ENCODE measurements around the gene PIM3.

The PIM3 gene

GRCh38 chr22:49928555-49929210, 31.9 kb upstream of the PIM3 start:
- no peak for DNase-seq

- peak; percentile 80 for DNase-seq
Measured at GRCh38 chr22:49929211-49929979, 31.2 kb upstream of the PIM3 start.

GRCh38 chr22:49929994-49930575, 30.5 kb upstream of the PIM3 start:
- no peak for DNase-seq

GRCh38 chr22:49930596-49931412, 29.8 kb upstream of the PIM3 start:
- DNase-seq = peak; percentile 54

DNA sequence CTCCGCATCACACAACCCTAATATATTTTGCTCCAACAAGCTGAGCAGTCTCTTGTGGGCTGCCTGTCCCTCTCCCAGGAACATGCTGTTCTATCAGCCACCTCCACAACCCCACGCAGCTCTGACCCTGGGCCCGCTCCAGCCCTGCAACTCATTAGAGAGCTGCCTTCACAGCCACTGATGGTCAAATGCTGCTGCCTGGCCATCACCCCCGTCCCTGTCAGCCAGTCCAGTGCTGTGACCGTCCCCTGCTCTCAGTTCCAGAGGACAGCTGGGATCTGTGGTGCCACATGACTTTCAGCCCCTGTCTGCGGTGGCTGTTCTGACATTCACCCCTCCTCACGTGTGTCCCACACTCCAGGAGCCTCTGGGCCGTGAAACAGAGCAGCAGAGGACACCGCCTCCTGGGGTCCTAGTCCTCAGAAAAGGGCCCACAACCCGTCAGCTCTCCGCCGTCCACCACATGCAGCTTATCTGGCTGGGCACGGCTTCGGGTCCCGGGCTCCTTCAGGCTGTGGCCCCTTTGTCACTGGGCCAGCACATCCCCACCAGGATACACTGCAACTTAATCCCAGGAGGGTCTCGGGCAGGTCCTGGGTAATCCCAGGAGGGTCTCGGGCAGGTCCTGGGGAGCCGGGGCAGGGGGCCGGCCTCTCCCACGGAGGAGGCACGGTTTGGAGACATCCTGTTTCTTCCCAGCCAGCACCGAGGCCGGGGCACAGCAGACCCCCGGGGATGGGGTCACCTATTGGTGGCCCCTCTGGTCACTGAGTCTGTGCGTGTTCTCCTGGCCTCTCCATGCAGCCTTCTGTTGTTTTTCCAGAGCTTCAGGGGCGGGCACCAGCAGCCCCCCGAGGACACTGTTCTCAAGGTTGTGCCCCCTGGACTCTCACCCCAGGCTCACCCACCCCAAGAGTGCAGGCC, 27.1 kb upstream of the PIM3 start:
- no peak for DNase-seq

GRCh38 chr22:49934160-49934890, 26.2 kb upstream of the PIM3 start:
- peak; percentile 32 for DNase-seq

- DNase-seq = peak; percentile 88
Measured at GRCh38 chr22:49934891-49935557, 25.5 kb upstream of the PIM3 start.

GRCh38 chr22:49935561-49935960, 25.0 kb upstream of the PIM3 start:
- no peak for DNase-seq

- peak; percentile 97 for DNase-seq
Measured at GRCh38 chr22:49936018-49936972, 24.3 kb upstream of the PIM3 start.

DNA sequence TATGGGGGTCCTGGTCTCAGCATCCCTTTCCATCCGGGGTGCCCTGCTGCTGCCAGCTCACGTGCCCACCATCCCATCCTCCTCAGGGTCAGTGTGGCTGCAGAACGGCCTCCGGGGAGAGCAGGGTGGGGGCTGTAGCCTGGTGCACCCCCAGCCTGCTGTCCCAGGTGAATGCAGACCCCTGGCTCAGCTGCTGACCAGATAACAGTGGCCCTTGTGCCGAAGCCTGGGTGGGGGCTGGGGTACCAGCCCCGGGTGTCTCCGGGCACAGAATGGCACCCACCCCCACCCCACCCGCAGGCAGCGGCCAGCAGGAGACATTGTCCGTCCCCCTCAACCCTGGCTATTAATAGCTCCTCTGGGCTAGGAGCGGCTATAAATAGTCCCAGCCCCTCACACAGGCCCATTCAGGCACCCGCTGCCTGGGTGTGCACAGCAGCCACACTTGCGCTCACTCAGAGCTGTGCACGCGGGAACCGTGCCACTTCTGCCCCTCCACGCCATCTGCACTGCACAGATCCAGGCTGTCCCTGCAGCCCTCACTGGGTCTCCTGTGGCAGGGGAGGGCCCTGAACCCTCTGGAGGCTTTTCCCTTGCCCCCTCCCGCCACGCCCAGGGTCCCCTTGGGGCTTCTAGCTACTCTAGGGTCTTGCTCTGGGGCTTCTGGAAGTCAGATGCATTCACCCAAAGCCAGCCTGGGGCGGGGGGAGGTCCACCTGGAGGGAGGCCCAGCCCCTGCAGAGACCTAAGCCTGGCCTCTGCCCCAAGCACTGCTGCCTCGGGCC, 23.4 kb upstream of the PIM3 start:
- DNase-seq = no peak

GRCh38 chr22:49937758-49938564, 22.6 kb upstream of the PIM3 start:
- no peak for DNase-seq

DNA sequence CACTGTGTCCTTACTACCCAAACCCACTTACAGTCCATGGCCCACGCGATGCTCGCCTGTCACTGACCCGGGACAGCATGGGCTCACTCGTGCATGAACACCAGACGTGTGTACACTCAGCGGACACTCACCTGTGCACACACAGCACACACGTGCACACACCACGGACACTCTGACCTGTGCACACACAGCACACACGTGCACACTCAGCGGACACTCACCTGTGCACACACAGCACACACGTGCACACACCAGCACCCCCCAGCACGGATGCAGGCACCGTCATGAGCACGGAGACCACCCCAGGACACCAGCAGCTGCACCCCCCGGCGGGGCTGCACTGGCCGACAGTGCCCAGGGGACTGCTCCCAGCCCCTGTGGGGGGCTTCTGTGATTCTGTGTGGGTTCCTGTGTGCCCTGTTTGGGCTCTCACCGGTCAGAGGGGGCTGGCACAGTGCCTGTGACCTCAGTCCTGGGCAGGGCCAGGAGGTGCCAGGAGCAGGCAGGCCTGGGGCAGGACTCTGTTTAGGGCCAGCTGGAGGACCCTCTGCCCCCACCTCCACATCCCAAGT, 21.9 kb upstream of the PIM3 start:
- DNase-seq = no peak

GRCh38 chr22:49941507-49942316, 18.9 kb upstream of the PIM3 start:
- no peak for DNase-seq

DNA sequence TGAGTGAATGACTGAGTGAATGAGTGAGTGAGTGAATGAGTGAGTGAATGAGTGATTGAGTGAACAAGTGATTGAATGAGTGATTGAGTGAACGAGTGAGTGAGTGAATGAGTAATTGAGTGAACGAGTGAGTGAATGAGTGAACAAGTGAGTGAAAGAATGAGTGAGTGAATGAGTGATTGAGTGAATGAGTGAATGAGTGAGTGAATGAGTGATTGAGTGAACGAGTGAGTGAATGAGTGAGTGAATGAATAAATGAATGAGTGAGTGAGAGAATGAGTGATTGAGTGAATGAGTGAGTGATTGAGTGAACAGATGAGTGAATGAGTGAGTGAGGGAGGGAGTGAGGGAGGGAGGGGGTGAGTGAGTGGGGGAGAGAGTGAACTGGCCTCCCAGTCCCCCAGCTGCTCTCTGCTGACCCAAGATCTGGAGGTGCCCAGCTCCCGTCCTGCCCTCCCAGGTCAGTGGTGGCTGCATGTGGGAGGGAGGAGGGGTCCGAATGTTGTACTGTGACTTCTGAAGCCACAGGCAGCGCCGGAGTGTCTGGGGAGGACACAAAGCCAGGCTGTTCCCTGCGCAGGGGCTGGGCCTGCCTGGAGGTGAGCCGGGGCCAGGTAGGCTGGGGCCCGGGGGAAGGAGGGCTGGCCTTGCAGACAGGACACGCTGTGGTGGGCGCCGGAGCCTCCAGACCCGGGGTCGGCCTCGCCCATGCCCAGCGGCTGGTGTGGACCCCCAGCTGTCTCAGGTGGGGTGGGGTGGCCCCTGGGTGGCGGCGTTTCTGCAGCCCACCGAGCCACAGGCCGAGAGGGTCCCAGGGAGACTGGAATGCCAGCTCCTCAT, 17.8 kb upstream of the PIM3 start:
- DNase-seq = no peak

- DNase-seq = no peak
Measured at GRCh38 chr22:49943405-49943765, 17.2 kb upstream of the PIM3 start.

Data from activated naive CD4-positive, alpha-beta T cell treated with Interleukin-2 at 50 U/mL for 16 hours (primary cell).